Right renal pelvis (tissue), 4 donors: ENCODE data around the gene GRAP2. TPM values are rescaled to one million over a fixed set of nuclear protein-coding genes. Genes with fewer than 3 reads are reported as not detected.

Source experiments
- DNase-seq, 4 donors: peaks; one replicate each; pipeline ENCODE4 v3.0.0-alpha.2; 2013; ENCODE audit warnings: low read depth in 4 of 4, low spot score in 3 of 4, missing footprints in 1 of 4
- polyA plus RNA-seq, 4 donors: library from polyadenylated mRNA; unstranded; fragments of 120-200 nt; gene quantifications; one replicate each; pipeline ENCODE4 v1.2.1, GENCODE V29; 2013; ENCODE audit not compliant: insufficient read length in 4 of 4

The GRAP2 gene
- polyA plus RNA-seq, 4 donors = 0.68 to 2.6 (median 1.0) TPM

GRCh38 chr22:39959640-39960447 lies 59.0 kb downstream of the GRAP2 start, which contains the start of gene TMA7B:
Gene TMA7B (plus strand): TSS chr22:39960397. CDS start chr22:39964375, 3,978 bp downstream.
- DNase-seq = no peak

DNA sequence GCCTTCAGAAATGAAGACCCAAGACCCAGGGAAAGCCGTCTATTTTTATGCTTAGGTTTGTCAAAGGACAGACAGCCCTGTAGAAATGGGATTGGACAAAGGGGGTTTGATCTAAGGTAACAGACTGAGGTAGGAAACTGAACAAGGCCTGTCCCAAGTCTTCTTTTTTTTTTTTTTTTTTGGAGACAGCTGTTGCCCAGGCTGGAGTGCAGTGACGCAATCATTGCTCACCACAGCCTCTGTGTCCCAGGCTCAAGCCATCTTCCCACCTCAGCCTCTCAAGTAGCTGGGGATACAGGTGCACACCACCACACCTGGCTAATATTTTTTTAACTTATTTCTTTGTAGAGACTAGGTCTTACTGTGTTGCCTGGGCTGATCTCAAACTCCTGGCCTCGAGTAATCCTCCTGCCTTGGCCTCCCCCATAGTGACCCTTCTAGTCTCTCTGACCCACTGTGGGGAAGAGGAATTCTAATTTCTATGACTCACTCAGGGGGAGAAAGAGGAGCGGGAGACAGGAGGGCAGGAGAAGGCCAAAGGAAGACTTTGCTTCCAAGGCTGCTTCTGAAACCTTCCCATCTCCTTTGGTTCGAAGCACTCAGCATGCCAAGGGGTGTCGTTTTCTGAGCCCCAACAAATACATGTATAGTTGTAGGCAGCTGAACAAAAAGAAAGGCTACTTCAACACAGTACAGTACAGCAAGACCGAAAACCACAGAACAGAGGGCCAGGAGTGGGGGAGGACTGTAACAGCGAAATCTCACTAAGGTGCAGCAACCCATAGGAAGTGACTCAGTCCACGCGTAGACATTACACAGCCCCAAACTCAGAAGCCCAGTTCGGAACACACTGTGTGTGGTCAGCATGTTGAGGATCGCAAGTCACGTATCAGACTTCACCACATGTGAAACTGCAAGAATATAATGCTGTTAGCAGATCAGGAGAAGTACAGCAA lies 60.2 kb downstream of the GRAP2 start:
- DNase-seq = no peak

- no peak for DNase-seq
These were observed 61.2 kb downstream of the GRAP2 start for GRCh38 chr22:39962071-39962470.

- DNase-seq = no peak
These were observed 64.9 kb downstream of the GRAP2 start for GRCh38 chr22:39965748-39966147.

DNA sequence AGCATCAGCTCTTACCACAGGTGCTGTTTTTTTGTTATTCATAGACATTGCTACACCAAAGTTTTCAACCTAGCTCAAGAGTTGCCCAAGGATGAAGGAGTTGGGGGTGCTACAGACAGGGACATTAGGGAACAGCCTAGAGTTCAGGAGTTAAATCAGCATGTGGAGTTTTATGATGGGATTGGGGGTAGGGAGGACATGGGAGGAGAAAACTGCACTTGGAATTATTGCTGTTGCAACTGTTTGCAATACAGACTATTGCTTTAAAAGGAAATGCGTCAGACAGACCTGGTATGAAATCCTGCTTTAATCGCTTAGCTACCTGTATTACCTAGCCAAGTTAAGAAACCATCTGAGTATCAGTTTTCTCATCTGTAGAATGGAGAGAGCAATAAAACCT lies 65.6 kb downstream of the GRAP2 start:
- no peak for DNase-seq

GRCh38 chr22:39967103-39967829 lies 66.4 kb downstream of the GRAP2 start:
- DNase-seq = no peak

- no peak for DNase-seq
These were observed 67.4 kb downstream of the GRAP2 start for GRCh38 chr22:39967996-39968972.

GRCh38 chr22:39970742-39971141 lies 69.9 kb downstream of the GRAP2 start:
- no peak for DNase-seq

DNA sequence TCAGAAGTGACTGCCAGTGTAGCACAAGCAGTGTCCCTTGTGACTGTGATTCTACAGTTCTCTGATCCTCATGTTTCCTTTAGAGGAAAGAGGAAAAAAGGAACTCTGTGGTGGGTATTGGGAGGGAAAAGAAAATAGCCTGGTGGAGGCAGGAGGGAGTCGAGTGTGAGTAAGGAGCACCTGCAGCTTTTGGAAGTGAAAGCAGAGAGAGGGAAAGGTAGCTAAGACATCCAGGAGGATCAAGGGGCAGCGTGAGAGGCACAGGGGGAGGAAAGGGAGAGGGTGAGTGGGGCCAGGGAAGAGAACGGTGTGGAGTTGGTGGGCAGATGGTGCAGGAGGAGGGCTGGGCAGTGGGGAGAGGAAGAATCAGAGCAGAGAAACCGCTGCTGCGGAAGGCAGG lies 71.8 kb downstream of the GRAP2 start:
- DNase-seq = no peak

- DNase-seq = no peak
These were observed 72.8 kb downstream of the GRAP2 start for GRCh38 chr22:39973656-39974055.

DNA sequence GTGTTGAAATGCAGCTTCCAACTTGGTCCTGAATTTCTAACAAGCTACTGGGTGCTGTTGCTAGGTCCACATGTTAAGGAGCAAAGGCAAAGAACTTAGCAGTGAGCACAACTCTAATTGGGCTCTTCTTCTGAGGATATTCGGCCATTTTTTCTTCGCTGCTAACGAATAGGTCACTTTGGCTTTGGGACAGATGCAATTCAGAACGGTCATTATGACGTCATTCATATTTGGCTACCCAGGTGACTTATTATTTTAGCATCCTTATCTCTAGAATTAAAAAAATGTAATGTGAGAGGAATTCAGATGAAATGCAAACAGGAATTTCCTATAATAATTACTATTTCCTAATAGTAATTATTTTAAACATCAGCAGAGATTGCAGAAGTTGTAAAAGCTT lies 73.2 kb downstream of the GRAP2 start:
- no peak for DNase-seq

DNA sequence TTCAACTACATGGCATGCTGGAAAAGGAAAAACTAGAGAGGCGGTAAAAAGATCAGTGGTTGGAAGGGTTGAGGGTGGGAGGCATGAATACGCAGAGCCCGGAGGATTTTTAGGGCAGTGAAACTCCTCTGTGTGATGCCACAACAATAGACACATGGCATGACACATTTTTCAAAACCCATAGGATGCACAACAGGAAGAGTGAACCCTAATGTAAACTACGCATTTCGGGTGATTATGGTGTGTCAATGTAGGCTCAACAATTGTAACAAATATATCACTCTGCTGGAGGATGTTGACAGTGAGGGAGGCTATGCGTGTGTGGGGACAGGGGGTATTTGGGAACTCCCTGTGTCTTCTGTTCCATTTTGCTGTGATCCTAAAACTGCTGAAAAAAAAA lies 78.2 kb downstream of the GRAP2 start:
- no peak for DNase-seq

- DNase-seq = no peak
These were observed 78.6 kb downstream of the GRAP2 start for GRCh38 chr22:39979458-39979857.

DNA sequence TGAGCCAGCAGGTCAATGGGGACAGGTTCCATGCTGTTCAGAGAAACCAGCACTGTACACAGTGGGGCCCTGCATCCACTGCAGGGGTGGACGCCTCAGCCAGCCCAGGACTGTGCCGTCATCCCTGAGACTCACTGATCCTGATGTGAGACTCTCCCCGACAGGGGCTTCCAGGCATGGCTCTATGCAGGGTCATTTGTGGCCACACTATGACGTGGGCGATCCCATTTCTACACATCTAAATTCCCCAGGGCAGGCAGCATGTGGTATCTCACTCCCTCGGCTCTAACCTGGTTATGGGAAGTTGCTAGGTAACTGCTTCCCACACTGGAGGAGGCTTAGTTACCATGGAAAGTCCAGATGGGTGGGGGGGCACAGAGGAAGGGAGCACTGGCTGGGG lies 79.7 kb downstream of the GRAP2 start:
- no peak for DNase-seq

GRCh38 chr22:39983346-39983745 lies 82.5 kb downstream of the GRAP2 start:
- no peak for DNase-seq

DNA sequence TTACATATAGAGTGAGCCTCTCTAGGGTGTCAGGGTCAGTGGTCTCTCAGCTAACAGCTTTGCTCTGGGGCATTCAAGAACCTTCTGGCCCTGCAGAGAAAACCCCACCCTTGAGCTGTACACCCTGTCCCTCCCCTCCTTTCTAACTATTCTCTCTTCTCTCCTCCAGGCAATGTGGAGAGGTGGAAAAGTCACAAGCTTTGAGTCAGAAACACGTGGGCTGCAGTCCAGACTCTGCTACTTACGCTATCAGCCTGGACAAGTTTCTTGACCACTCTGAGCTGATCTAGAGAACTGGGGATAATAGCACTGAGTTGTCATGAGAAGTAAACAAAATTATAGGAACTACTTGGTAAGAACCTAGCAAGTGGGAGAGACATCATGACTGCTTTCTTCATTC lies 83.1 kb downstream of the GRAP2 start:
- DNase-seq = no peak

DNA sequence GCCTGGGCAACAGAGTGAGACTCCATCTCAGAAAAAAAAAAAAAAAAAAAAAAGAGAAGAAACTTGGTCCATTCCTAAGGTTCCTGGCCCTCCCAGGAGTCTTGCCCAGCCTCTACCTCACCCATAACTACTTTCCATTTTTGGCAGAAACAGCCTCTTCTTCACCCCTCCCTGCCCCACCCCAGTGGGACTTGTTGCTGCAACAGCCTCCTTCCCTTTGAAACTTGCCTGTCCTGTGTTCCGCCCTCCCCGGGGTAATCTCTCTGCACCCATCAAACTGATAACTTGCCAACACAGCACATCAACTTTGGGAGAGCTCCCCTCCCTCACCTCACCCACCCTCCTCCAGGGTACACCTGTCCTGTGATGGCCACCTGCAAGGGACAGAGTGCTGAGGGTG lies 83.9 kb downstream of the GRAP2 start:
- DNase-seq = no peak

GRCh38 chr22:39985383-39986035 lies 84.6 kb downstream of the GRAP2 start:
- DNase-seq = no peak
